ENCODE results near the gene PTPRG. TPM values are rescaled to one million over a fixed set of nuclear protein-coding genes. Genes with fewer than 3 reads are reported as not detected.

PTPRG gene
- total and polyA plus RNA-seq, 2 of the 13 experiments (the other 11 are each of a cell fraction or from before 2014, with no cell fraction given) = 8.0 to 25.3 TPM

GRCh38 chr3:62093025-62093424 is 531.7 kb downstream of the PTPRG start:
- DNase-seq (ENCODE audit: low spot score) = no peak
- in situ Hi-C loops (cut with HindIII; ENCODE audit: extremely low pct_ligation_motif_present, low pct_unique_long_range_greater_than_20kb) (no loop called here), intact Hi-C loops (cut with micrococcal nuclease; ENCODE audit: unreplicated experiment) (no loop called here)
- no peak for FAIRE-seq
- no peaks in the 10 kb centered on the region for H3K27me3 ChIP-seq (ENCODE audit: control insufficient read depth in 1 of 2, insufficient read depth in 2 of 2, low read length in 2 of 2)
- no peaks in the 10 kb centered on the region for H3K9me3 ChIP-seq (ENCODE audit: low read length)
- BruUV-seq (replicated peaks) = no TSS peak
- ChIA-PET CTCF (ENCODE audit: low intra/inter-chr PET ratio, low total read pairs) (no interaction called here), POLR2A (no interaction called here)
- H3K27ac ChIP-seq (ENCODE audit: extremely low read length, insufficient read depth, low read length) = no peak overlapping the region
- H3K79me2 ChIP-seq (ENCODE audit: insufficient read depth, low read length) = no peaks in the 10 kb centered on the region
- no peaks in the 10 kb centered on the region for H4K20me1 ChIP-seq (ENCODE audit: insufficient read depth, low read length)
- no peak overlapping the region for H3K4me3 ChIP-seq (replicated peaks in 1 of 3; ENCODE audit: insufficient read depth in 1 of 3, low read depth in 2 of 3, low read length in 3 of 3)
- H2AFZ ChIP-seq (ENCODE audit: low read length) = no peak overlapping the region
- TF ChIP-seq CCAR2 (optimal IDR thresholded peaks at IDR 0.05; ENCODE audit: low read depth, low read length) (no peak), ZFAT (CRISPR knock-in tag; conservative IDR thresholded peaks at IDR 0.05) (no peak), NFE2L2 (IDR thresholded peaks at IDR 0.05; ENCODE audit: low read length) (no peak), MYC (CRISPR knock-in tag; IDR thresholded peaks at IDR 0.05; ENCODE audit: borderline replicate concordance) (no peak), ZNF773 (CRISPR knock-in tag; IDR thresholded peaks at IDR 0.05; ENCODE audit: borderline replicate concordance) (no peak), SAFB2 (CRISPR knock-in tag; IDR thresholded peaks at IDR 0.05; ENCODE audit: borderline replicate concordance, low read depth) (no peak), ZNF761 (CRISPR knock-in tag; conservative IDR thresholded peaks at IDR 0.05) (no peak), ZNF780A (CRISPR knock-in tag; IDR thresholded peaks at IDR 0.05) (no peak), GPBP1L1 (CRISPR knock-in tag; IDR thresholded peaks at IDR 0.05) (no peak), ZNF121 (CRISPR knock-in tag; IDR thresholded peaks at IDR 0.05) (no peak), E2F1 (CRISPR knock-in tag; IDR thresholded peaks at IDR 0.05) (no peak), EZH2 (conservative IDR thresholded peaks at IDR 0.05; ENCODE audit: low read depth, low read length) (no peak)
- TF ChIP-seq, protein P1, sequence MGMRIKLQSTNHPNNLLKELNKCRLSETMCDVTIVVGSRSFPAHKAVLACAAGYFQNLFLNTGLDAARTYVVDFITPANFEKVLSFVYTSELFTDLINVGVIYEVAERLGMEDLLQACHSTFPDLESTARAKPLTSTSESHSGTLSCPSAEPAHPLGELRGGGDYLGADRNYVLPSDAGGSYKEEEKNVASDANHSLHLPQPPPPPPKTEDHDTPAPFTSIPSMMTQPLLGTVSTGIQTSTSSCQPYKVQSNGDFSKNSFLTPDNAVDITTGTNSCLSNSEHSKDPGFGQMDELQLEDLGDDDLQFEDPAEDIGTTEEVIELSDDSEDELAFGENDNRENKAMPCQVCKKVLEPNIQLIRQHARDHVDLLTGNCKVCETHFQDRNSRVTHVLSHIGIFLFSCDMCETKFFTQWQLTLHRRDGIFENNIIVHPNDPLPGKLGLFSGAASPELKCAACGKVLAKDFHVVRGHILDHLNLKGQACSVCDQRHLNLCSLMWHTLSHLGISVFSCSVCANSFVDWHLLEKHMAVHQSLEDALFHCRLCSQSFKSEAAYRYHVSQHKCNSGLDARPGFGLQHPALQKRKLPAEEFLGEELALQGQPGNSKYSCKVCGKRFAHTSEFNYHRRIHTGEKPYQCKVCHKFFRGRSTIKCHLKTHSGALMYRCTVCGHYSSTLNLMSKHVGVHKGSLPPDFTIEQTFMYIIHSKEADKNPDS (CRISPR knock-in tag; IDR thresholded peaks at IDR 0.05) = no peak
- TF ChIP-seq, protein P2, sequence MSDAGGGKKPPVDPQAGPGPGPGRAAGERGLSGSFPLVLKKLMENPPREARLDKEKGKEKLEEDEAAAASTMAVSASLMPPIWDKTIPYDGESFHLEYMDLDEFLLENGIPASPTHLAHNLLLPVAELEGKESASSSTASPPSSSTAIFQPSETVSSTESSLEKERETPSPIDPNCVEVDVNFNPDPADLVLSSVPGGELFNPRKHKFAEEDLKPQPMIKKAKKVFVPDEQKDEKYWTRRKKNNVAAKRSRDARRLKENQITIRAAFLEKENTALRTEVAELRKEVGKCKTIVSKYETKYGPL (CRISPR knock-in tag; IDR thresholded peaks at IDR 0.05) = no peak
- TF ChIP-seq, protein P3, sequence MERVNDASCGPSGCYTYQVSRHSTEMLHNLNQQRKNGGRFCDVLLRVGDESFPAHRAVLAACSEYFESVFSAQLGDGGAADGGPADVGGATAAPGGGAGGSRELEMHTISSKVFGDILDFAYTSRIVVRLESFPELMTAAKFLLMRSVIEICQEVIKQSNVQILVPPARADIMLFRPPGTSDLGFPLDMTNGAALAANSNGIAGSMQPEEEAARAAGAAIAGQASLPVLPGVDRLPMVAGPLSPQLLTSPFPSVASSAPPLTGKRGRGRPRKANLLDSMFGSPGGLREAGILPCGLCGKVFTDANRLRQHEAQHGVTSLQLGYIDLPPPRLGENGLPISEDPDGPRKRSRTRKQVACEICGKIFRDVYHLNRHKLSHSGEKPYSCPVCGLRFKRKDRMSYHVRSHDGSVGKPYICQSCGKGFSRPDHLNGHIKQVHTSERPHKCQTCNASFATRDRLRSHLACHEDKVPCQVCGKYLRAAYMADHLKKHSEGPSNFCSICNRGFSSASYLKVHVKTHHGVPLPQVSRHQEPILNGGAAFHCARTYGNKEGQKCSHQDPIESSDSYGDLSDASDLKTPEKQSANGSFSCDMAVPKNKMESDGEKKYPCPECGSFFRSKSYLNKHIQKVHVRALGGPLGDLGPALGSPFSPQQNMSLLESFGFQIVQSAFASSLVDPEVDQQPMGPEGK (CRISPR knock-in tag; IDR thresholded peaks at IDR 0.05) = no peak
- no peak overlapping the region for H3K4me2 ChIP-seq (ENCODE audit: low read depth, low read length)
- peaks cover 7% of the 10 kb centered on the region; the same call in 1 of the 2 replicates for H3K4me1 ChIP-seq (ENCODE audit: insufficient read depth, low read length)
- H3K9ac ChIP-seq (ENCODE audit: insufficient read depth, low read depth, low read length) = no peak overlapping the region
- WGBS (ENCODE audit: low lambda C conversion rate) = 98% methylated on average over 8 of the region's 8 CpGs
- H3K36me3 ChIP-seq (replicated peaks in 1 of 2; ENCODE audit: control insufficient read depth in 1 of 2, insufficient read depth in 2 of 2, low read length in 2 of 2) = no peaks in the 10 kb centered on the region
- no peak for ATAC-seq

Measured in HepG2 (cell line).